DND-41 (cell line): ENCODE measurements around the gene ID3.
A peak's percentile ranks its signal among the peaks of the same experiment; 100 is the strongest.

ENCODE experiments used
- ATAC-seq: fragments of 200-7000 bp; cut with Tn5 transposase; 3 replicates; pipeline ENCODE4 v1.9.1; 2021; ENCODE audit warnings: low read depth; ENCODE audit not compliant: insufficient read depth
- DNase-seq: peaks from one replicate; pipeline ENCODE4 v3.0.0-alpha.2; 2020
- H2AFZ ChIP-seq: 2 replicates; pipeline ENCODE4 v1.6.0; 2012; ENCODE audit warnings: low read depth, low read length
- H3K27ac ChIP-seq: 2 replicates; pipeline ENCODE4 v1.5.1; 2012; ENCODE audit warnings: low read length, inconsistent platforms
- H3K27me3 ChIP-seq: fragments of 200-600 bp; sonication (generic); 2 replicates; pipeline ENCODE4 v1.6.0; 2012; ENCODE audit warnings: low read length, mild to moderate bottlenecking, inconsistent platforms; ENCODE audit not compliant: insufficient read depth, poor library complexity
- H3K36me3 ChIP-seq: 2 replicates; pipeline ENCODE4 v1.5.1; 2012; ENCODE audit warnings: low read length, inconsistent platforms; ENCODE audit not compliant: insufficient read depth
- H3K4me1 ChIP-seq: 2 replicates; pipeline ENCODE4 v1.5.1; 2012; ENCODE audit warnings: mild to moderate bottlenecking, low read length; ENCODE audit not compliant: insufficient read depth
- H3K4me2 ChIP-seq: 2 replicates; pipeline ENCODE4 v1.6.0; 2012; ENCODE audit warnings: mild to moderate bottlenecking, moderate library complexity, low read length, inconsistent platforms; ENCODE audit not compliant: insufficient read depth
- H3K4me3 ChIP-seq, 2 experiments: fragments of 200-600 bp in 1 of 2; shearing (Covaris generic) in 1 of 2; 2 replicates each; pipeline ENCODE4 v1.5.1; 2012 to 2016; ENCODE audit warnings: inconsistent platforms in 2 of 2, low read length in 2 of 2, mild to moderate bottlenecking in 2 of 2, low read depth in 1 of 2, moderate library complexity in 1 of 2
- H3K79me2 ChIP-seq: 2 replicates; pipeline ENCODE4 v1.6.0; 2012; ENCODE audit warnings: low read length, inconsistent platforms; ENCODE audit not compliant: insufficient read depth
- H3K9ac ChIP-seq: 2 replicates; pipeline ENCODE4 v1.6.0; 2012; ENCODE audit warnings: low read depth, mild to moderate bottlenecking, inconsistent platforms, low read length, moderate library complexity
- H3K9me3 ChIP-seq: 2 replicates; pipeline ENCODE4 v1.5.1; 2012; ENCODE audit warnings: low read length, moderate library complexity, mild to moderate bottlenecking, inconsistent platforms; ENCODE audit not compliant: insufficient read depth, severe bottlenecking
- H4K20me1 ChIP-seq: 2 replicates; pipeline ENCODE4 v1.6.0; 2012; ENCODE audit warnings: low read length; ENCODE audit not compliant: insufficient read depth
- EZH2 ChIP-seq: IDR thresholded peaks from 3 replicates; pipeline ENCODE4 v1.6.1; 2012; ENCODE audit warnings: borderline replicate concordance, low read depth, mild to moderate bottlenecking, moderate library complexity, low read length, inconsistent platforms; ENCODE audit not compliant: severe bottlenecking
- TF ChIP-seq, protein P1 (sequence below): IDR thresholded peaks from 2 replicates; pipeline ENCODE4 v1.5.1; 2012; ENCODE audit warnings: borderline replicate concordance, low read length, moderate library complexity, mild to moderate bottlenecking; ENCODE audit not compliant: poor library complexity, severe bottlenecking; ENCODE audit errors: extremely low read depth

ID3 gene

DNA sequence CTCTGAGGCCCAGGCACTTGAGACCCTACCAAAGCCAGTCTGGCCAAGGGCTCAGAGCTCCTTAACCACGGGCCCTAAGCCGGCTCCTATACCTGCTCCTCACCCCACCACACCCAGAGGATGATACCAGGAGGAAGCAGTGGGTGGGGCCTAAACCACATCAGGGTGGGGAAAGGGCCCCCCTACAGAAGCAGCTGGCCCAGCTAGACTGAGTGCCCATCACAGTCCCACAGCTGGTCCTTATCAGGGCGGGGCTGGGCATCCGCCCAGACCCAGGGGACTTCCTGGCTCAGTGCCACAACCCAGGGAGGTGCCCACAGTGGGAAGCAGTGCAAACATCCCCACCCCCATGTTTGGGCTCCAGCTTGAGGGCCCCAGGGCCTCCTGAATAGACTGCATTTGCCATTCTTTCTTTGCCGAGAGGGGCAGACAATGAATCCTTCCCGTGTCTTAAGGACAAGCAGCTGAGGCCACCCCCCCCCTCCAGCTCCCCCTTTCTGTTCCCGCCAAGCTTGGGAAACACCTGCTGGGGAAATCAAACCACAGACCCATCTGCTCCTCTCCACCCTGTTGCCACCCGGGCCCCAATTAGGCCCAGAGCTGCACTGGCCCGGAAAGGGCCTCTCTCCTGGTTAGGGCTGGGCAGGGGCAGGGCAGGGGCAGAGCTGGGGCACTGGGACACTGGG, 34.4 kb downstream of the ID3 start:
- Histone ChIP-seq H3K4me3 (peak overlapping the region in 1 of 2 experiments; percentile 80; a peak in 2 of 4 replicates), H3K9ac (peak overlapping the region; percentile 94), H3K27me3 (no peaks in the 10 kb centered on the region), H3K9me3 (no peaks in the 10 kb centered on the region), H2AFZ (no peak overlapping the region), H3K4me2 (peak overlapping the region; percentile 90), H3K79me2 (peaks cover 93% of the 10 kb centered on the region), H3K27ac (peak overlapping the region; percentile 93), H3K4me1 (peaks cover 57% of the 10 kb centered on the region), H4K20me1 (peaks cover 82% of the 10 kb centered on the region), H3K36me3 (peaks cover 90% of the 10 kb centered on the region)
- TF ChIP-seq EZH2: no peak
- TF ChIP-seq, protein P1, sequence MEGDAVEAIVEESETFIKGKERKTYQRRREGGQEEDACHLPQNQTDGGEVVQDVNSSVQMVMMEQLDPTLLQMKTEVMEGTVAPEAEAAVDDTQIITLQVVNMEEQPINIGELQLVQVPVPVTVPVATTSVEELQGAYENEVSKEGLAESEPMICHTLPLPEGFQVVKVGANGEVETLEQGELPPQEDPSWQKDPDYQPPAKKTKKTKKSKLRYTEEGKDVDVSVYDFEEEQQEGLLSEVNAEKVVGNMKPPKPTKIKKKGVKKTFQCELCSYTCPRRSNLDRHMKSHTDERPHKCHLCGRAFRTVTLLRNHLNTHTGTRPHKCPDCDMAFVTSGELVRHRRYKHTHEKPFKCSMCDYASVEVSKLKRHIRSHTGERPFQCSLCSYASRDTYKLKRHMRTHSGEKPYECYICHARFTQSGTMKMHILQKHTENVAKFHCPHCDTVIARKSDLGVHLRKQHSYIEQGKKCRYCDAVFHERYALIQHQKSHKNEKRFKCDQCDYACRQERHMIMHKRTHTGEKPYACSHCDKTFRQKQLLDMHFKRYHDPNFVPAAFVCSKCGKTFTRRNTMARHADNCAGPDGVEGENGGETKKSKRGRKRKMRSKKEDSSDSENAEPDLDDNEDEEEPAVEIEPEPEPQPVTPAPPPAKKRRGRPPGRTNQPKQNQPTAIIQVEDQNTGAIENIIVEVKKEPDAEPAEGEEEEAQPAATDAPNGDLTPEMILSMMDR: no peak
- ATAC-seq: peak; percentile 42
- DNase-seq: peak; percentile 88

DNA sequence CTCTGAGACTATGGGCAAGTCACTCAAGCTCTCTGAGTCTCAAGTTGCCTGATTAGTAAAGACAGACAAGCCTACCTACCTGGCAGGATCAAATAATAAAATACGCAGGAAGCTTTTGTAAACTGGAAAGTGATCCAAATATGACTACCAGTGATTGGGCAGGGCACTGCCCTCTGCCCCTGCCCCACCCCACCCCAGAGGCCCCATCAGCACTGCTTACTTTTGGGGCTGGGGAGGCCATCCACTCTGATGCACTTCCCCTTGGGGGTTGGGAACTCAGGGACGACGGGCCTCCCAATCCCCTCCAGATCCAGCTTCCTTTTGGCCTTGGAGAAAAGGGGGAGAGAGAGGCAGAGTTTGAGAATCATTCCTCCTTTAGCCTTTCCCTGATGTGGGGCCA, 35.1 kb downstream of the ID3 start:
- H4K20me1 ChIP-seq: peaks cover 78% of the 10 kb centered on the region
- H3K27me3 ChIP-seq: no peaks in the 10 kb centered on the region
- H3K4me2 ChIP-seq: peak overlapping the region; percentile 90; the same call in 1 of the 2 replicates
- H3K4me1 ChIP-seq: peaks cover 50% of the 10 kb centered on the region
- H3K36me3 ChIP-seq: peaks cover 90% of the 10 kb centered on the region
- no peak overlapping the region for H3K4me3 ChIP-seq
- peaks cover 89% of the 10 kb centered on the region for H3K79me2 ChIP-seq
- peak overlapping the region; percentile 94 for H3K9ac ChIP-seq
- TF ChIP-seq, protein P1: no peak
- no peak for TF ChIP-seq EZH2
- H3K27ac ChIP-seq: peak overlapping the region; percentile 93
- no peaks in the 10 kb centered on the region for H3K9me3 ChIP-seq
- ATAC-seq (no peak), DNase-seq (no peak)
- H2AFZ ChIP-seq: no peak overlapping the region

DNA sequence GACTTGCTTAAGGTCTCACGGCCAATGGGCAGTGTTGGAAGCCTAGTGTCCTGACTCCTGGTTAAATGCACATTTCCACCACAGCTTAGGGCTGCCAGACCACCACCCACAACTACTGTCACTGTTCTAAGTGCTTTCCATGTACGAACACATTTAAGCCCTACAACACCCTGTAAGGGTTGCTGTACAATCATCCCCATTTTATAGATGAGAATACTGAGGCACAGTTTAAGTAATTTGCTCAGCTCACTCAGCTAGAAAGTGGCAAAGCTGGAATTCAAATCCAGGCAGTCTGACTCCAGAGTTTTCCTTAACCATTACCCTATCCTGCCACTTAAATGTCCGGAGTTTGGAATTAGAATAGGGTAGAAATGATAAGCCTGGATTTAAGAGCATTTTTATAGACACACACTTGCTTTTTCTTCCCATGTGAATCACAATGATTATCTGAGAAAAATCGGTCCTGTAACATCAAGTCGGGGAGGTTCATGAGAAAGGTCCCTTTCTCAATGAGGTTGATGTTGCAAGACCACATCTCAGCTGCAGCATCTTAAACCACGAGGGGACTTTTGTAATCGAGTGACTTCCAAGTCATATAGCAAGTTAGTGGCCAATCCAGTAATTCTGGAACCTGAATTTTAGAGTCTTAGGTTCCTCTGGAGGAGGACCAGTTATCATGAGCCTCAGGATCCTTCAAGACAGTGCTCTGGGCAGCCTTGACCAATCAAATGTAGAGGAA, 36.9 kb downstream of the ID3 start:
- no peak for ATAC-seq
- Histone ChIP-seq H2AFZ (no peak overlapping the region), H3K9ac (no peak overlapping the region), H3K79me2 (peaks cover 80% of the 10 kb centered on the region), H3K4me1 (peaks cover 32% of the 10 kb centered on the region), H3K4me3 (no peak overlapping the region), H4K20me1 (peaks cover 81% of the 10 kb centered on the region), H3K36me3 (peaks cover 98% of the 10 kb centered on the region), H3K4me2 (no peak overlapping the region), H3K9me3 (no peaks in the 10 kb centered on the region), H3K27me3 (no peaks in the 10 kb centered on the region), H3K27ac (no peak overlapping the region; the same call in 1 of the 2 replicates)
- no peak for DNase-seq
- TF ChIP-seq EZH2: no peak
- TF ChIP-seq, protein P1: no peak
